BLaER1 (cell line): ENCODE measurements around the gene TRIM44.

Experiments used
- H3K27ac ChIP-seq: shearing (Covaris generic); formaldehyde crosslinking; 2 replicates; pipeline ENCODE4 v1.8.1; 2022
- H3K27me3 ChIP-seq: shearing (Covaris generic); formaldehyde crosslinking; 2 replicates; pipeline ENCODE4 v1.8.1; 2022
- H3K36me3 ChIP-seq: shearing (Covaris generic); formaldehyde crosslinking; 2 replicates; pipeline ENCODE4 v1.8.1; 2022
- H3K4me1 ChIP-seq: shearing (Covaris generic); formaldehyde crosslinking; 2 replicates; pipeline ENCODE4 v1.8.1; 2022
- H3K4me2 ChIP-seq: shearing (Covaris generic); formaldehyde crosslinking; 2 replicates; pipeline ENCODE4 v1.8.1; 2022
- H3K4me3 ChIP-seq: shearing (Covaris generic); formaldehyde crosslinking; 2 replicates; pipeline ENCODE4 v1.8.1; 2022
- H3K9ac ChIP-seq: shearing (Covaris generic); formaldehyde crosslinking; 2 replicates; pipeline ENCODE4 v1.8.1; 2022
- H3K9me3 ChIP-seq: shearing (Covaris generic); formaldehyde crosslinking; 2 replicates; pipeline ENCODE4 v1.8.1; 2022
- H4K20me1 ChIP-seq: shearing (Covaris generic); formaldehyde crosslinking; 2 replicates; pipeline ENCODE4 v1.8.1; 2022
- Cebpa-rat ChIP-seq: shearing (Covaris generic); IDR thresholded peaks from 2 replicates; pipeline ENCODE4 v1.8.1; 2022

Gene TRIM44

GRCh38 chr11:35680506-35680905, 17.9 kb downstream of the TRIM44 start:
- Histone ChIP-seq H3K36me3 (peaks cover 23% of the 10 kb centered on the region), H4K20me1 (peaks cover 91% of the 10 kb centered on the region), H3K27ac (no peak overlapping the region), H3K27me3 (no peaks in the 10 kb centered on the region), H3K9me3 (no peaks in the 10 kb centered on the region), H3K4me1 (peaks cover 74% of the 10 kb centered on the region), H3K4me2 (peak overlapping the region; percentile 36; the same call in 1 of the 2 replicates), H3K9ac (no peak overlapping the region), H3K4me3 (no peak overlapping the region)
- no peak for TF ChIP-seq Cebpa-rat

DNA sequence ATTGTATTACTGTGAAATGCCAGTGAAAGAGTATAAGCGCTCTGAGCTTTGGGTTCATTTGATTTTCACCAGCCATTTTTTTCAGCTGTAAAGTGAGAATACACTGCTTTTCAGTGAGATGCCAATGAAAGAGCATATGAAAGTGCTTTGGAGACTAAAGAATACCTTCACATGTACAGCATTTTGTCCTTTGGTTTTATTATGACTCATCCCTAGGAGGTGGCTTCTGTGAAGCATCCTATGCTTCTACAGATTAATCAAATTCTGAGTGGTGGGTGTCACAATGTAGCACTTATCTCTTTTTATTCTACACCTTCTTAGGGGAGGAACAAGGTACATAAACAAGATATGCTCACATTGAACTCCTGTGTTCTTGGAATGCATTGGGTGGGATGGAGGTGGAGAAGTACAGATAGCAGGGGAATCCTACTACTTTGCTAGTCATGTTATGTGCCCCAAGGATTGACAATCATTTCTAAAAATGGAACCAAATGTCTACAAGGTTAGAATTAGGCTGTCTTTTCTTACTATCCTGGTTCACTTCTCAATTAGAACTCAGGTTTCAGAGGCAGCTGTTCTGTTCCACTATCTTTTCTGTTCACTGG, 18.7 kb downstream of the TRIM44 start:
- TF ChIP-seq Cebpa-rat: no peak
- no peak overlapping the region for H3K4me3 ChIP-seq
- peak overlapping the region; percentile 36; the same call in 1 of the 2 replicates for H3K4me2 ChIP-seq
- peaks cover 67% of the 10 kb centered on the region for H3K4me1 ChIP-seq
- no peak overlapping the region for H3K27ac ChIP-seq
- no peaks in the 10 kb centered on the region for H3K27me3 ChIP-seq
- H3K9me3 ChIP-seq: no peaks in the 10 kb centered on the region
- peaks cover 27% of the 10 kb centered on the region for H3K36me3 ChIP-seq
- no peak overlapping the region for H3K9ac ChIP-seq
- H4K20me1 ChIP-seq: peaks cover 83% of the 10 kb centered on the region

DNA sequence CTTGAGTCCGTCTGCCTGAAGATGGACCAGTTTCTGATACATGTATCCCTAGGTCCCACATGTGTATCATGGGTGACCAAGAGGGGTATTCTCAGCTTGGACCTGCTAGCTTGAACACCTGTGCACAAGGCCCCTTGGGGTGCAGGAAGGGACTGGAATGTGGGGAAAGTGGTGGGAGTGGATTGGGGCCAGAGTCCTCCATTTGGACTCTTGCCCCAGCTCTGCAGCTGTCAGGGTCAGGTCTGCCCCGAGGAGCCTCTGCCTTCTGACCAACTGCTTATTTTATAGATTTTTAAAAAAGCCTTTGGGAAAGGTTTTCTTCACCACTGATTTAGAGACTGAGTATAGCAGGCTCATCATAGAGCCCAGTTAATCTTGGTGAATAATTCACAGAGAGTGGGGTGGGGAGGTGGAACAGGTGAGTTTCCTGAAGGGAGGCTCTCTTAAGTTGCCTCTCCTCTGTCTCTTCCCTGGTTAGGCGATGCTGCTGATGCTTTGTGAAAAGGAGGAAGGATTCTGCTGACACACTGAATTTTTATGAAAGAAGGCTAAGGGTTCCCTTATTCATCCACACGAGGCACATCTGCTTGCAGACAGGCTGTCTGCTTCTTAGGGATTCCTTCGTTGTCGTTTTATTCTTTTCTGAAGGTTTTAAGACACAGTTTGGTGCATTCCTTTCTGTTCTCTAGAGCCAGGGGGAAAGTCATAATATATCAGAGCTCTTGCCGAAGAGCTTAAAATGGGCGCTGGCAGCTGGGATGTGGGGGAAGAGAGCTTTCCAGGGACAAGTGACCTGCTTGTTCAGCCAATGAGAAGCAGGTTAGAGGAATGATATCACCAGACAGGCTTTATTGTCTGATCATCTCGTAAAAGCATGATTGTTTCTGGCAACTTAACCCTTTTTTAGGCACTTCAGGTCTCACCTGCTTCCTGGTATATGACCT, 19.9 kb downstream of the TRIM44 start:
- Histone ChIP-seq H3K4me1 (peaks cover 65% of the 10 kb centered on the region), H3K9me3 (no peaks in the 10 kb centered on the region), H3K36me3 (peaks cover 40% of the 10 kb centered on the region), H4K20me1 (peaks cover 87% of the 10 kb centered on the region), H3K27me3 (no peaks in the 10 kb centered on the region), H3K9ac (peak overlapping the region; percentile 26; the same call in 1 of the 2 replicates), H3K4me3 (no peak overlapping the region), H3K27ac (0 out of 2 replicates have a peak overlapping the region, but pooled peaks have one; percentile 32), H3K4me2 (peak overlapping the region; percentile 60)
- no peak for TF ChIP-seq Cebpa-rat

DNA sequence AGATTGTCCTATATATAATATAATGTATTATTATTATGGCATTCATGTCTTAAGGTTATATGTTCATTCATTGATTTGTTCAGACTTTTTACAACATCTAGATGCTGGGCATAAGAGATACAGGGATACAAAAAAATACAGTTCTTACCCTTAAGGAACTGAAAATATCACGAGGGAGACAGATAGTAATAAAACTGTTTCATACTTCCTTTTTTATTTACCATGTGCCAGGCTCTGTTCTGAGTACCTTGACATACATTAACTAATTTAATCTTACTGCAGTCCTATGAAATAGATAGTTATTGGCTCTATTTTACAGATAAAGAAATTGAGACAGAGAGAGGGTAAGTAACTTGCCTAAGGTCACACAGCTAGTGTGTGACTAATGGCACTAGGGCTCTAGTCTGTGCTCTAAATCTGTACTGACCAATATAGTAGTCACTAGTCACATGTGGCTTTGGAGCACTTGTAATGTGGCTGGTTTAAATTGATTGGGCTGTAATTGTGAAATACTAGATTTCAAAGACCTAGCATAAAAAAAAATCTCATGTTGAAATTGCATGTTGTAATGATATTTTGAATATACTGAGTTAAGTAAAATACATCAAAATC, 21.3 kb downstream of the TRIM44 start:
- no peak overlapping the region for H3K27ac ChIP-seq
- no peak overlapping the region for H3K4me3 ChIP-seq
- TF ChIP-seq Cebpa-rat: no peak
- no peaks in the 10 kb centered on the region for H3K27me3 ChIP-seq
- H3K9me3 ChIP-seq: no peaks in the 10 kb centered on the region
- peak overlapping the region; percentile 60; the same call in 1 of the 2 replicates for H3K4me2 ChIP-seq
- peaks cover 65% of the 10 kb centered on the region for H3K4me1 ChIP-seq
- H3K9ac ChIP-seq: no peak overlapping the region
- peaks cover 89% of the 10 kb centered on the region for H4K20me1 ChIP-seq
- H3K36me3 ChIP-seq: peaks cover 45% of the 10 kb centered on the region

DNA sequence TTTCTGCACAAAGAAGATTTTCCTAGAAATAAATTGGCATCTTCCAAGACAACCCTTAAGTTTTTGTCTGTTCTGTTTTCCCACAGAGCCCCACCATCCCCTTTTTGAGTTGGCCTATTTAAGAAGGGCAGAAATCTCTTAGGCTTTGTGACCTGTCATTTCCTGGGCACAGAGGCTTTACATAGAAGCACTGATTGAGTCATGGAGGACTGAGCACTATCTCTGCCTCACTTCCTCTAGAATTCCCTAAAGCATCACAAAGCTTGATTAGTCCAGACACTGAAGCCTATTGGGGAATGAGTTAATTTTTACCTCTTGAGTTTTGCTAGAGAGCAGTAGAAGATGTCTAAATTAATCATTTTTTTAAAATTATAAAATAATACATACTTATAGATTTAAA, 25.4 kb downstream of the TRIM44 start:
- Histone ChIP-seq H4K20me1 (peaks cover 60% of the 10 kb centered on the region), H3K27ac (no peak overlapping the region), H3K9me3 (peaks cover 3% of the 10 kb centered on the region; the same call in 1 of the 2 replicates), H3K4me1 (peaks cover 42% of the 10 kb centered on the region), H3K9ac (no peak overlapping the region), H3K4me2 (peak overlapping the region; percentile 54), H3K27me3 (no peaks in the 10 kb centered on the region), H3K36me3 (peaks cover 59% of the 10 kb centered on the region), H3K4me3 (no peak overlapping the region)
- TF ChIP-seq Cebpa-rat: no peak

DNA sequence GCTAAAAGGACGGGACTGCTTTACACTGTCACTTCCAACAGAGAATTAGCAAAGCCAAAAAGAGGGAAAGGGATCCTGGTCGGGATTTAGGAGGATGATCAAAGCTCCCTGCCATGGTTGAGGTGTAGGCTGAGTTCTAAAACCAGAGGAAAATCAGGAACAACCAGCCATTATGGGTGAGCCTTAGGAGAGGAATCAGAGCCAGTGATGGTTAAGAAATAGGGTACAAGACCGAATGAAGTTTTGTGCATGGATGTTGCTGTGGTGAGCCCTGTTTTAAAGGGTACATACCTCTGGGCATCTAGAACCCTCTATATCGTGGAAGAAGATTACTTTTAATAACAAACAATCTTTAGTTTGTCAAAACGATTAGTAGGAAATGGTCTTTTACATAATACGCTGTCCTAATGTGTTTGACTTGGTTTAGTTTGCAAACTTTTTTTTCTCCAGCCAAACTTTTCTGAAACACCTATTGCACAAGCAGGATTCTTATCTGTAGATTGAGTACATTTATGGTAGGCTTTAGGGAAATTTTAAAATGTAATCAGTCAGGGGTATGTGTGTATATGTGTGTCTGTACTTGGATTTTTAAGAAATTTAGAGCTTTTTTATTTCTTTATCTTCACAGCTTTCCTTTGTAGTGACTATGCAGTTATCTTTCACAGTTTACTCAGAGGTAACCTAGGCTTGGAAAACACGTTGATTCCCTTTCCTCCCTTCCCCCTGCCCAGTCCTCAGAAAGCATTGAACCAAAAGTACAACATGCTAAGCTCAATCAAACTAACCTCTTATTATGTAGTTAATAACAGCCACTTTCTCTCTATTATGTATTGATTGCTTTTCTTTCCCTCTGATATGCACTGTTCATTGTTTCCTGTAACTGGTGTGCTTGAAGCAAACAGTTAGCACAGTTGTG, 26.8 kb downstream of the TRIM44 start:
- Histone ChIP-seq H3K36me3 (peaks cover 72% of the 10 kb centered on the region), H4K20me1 (peaks cover 47% of the 10 kb centered on the region), H3K27me3 (no peaks in the 10 kb centered on the region), H3K27ac (no peak overlapping the region), H3K9ac (no peak overlapping the region), H3K4me2 (peak overlapping the region; percentile 14; the same call in 1 of the 2 replicates), H3K4me3 (no peak overlapping the region), H3K4me1 (peaks cover 31% of the 10 kb centered on the region), H3K9me3 (peaks cover 3% of the 10 kb centered on the region; the same call in 1 of the 2 replicates)
- TF ChIP-seq Cebpa-rat: no peak

DNA sequence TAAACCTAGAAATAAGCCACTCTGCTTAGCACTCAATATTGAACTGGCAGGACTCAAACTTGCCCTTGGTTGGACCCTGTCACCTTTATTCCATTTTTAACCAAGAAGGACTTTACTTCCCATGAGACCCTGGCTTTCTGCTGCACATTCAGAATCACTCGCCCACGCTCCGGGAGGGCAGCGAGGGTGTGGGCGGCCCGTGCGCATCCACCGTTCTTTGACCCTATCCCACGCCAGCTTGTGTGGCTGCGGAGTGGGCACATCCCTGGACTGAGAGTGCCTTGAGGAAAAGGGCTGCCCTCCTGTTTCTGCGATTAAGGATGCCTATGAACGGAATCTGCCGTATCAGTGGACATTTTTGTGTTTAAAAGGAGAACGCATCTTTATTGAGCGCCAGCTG, 39.6 kb downstream of the TRIM44 start:
- Histone ChIP-seq H3K4me2 (no peak overlapping the region), H3K4me3 (no peak overlapping the region), H3K9me3 (peaks cover 41% of the 10 kb centered on the region), H3K27me3 (no peaks in the 10 kb centered on the region), H3K27ac (no peak overlapping the region), H3K9ac (no peak overlapping the region), H3K4me1 (no peaks in the 10 kb centered on the region), H3K36me3 (peaks cover 25% of the 10 kb centered on the region), H4K20me1 (no peaks in the 10 kb centered on the region)
- no peak for TF ChIP-seq Cebpa-rat

DNA sequence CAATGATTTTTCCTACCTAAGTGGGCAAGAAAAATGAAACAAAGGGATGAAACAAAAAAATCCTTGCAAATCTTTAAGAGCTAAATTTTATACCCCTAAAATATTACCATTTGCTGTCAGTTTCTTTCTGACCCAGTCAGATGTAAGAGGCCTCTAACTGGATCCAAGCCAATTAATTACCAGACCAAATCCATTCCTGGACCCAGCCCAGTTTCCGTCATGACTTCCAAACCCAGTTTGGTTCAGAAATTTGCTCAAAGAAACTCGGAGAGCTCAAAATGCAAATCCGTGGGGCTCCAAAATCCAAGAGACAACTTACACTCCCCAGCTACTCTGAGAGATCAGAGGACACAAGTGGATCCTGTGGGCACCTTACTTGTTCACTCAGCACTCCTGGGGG, 46.8 kb downstream of the TRIM44 start:
- no peak overlapping the region for H3K9ac ChIP-seq
- H3K4me2 ChIP-seq: no peak overlapping the region
- 0 out of 2 replicates have a peak, but pooled peaks cover 4% of the 10 kb centered on the region for H3K36me3 ChIP-seq
- no peak overlapping the region for H3K27ac ChIP-seq
- peaks cover 44% of the 10 kb centered on the region; the same call in 1 of the 2 replicates for H4K20me1 ChIP-seq
- H3K9me3 ChIP-seq: peaks cover 9% of the 10 kb centered on the region; the same call in 1 of the 2 replicates
- H3K4me1 ChIP-seq: no peaks in the 10 kb centered on the region
- H3K4me3 ChIP-seq: no peak overlapping the region
- H3K27me3 ChIP-seq: no peaks in the 10 kb centered on the region
- no peak for TF ChIP-seq Cebpa-rat
